Activated B cell treated with CpG ODN at 0.5 μM for 24 hours (primary cell): ENCODE data around the gene RALB. TPM values are rescaled to one million over a fixed set of nuclear protein-coding genes. Genes with fewer than 3 reads are reported as not detected.

Experiments used
- ATAC-seq: fragments of 200-7000 bp; cut with Tn5 transposase; one replicate; pipeline ENCODE4 v1.10.0; 2021; ENCODE audit warnings: low read depth, mild to moderate bottlenecking, moderate library complexity
- CTCF ChIA-PET: fragments of 350-600 bp; sonication (Branson Sonifier 250); formaldehyde crosslinking; loops from one replicate; lab custom pipeline; 2021; ENCODE audit warnings: antibody characterized with exemption; lab: Charles Lee
- POLR2A ChIA-PET: fragments of 350-600 bp; sonication (Branson Sonifier 250); formaldehyde crosslinking; loops from one replicate; lab custom pipeline; 2021; ENCODE audit warnings: antibody characterized with exemption; lab: Charles Lee
- DNase-seq: peaks from one replicate; pipeline ENCODE4 v3.0.0; 2022
- H3K27ac Mint-ChIP-seq: one replicate; pipeline ENCODE4 v1.8.0; 2020; ENCODE audit warnings: mixed read lengths
- H3K27me3 Mint-ChIP-seq: one replicate; pipeline ENCODE4 v1.8.0; 2021; ENCODE audit warnings: mixed read lengths
- H3K36me3 Mint-ChIP-seq: one replicate; pipeline ENCODE4 v1.8.0; 2021; ENCODE audit warnings: low read depth, mixed read lengths
- H3K4me1 Mint-ChIP-seq: one replicate; pipeline ENCODE4 v1.8.0; 2021; ENCODE audit warnings: mixed read lengths
- H3K4me3 Mint-ChIP-seq: one replicate; pipeline ENCODE4 v1.8.0; 2020; ENCODE audit warnings: mild to moderate bottlenecking, mixed read lengths
- H3K9me3 Mint-ChIP-seq: one replicate; pipeline ENCODE4 v1.8.0; 2020; ENCODE audit warnings: mixed read lengths
- intact Hi-C: fragments of 100-400 bp; cut with micrococcal nuclease; formaldehyde crosslinking; loops from one replicate; pipeline ENCODE4 v1.15.1; 2024
- total RNA-seq: library from RNA; stranded (reverse); gene quantifications from 2 replicates; pipeline ENCODE4 v1.2.3, GENCODE V29; 2022
- TF ChIP-seq, protein P1 (sequence below): fragments of 200-600 bp; IDR thresholded peaks from one replicate; pipeline ENCODE4 v1.8.0; 2022; ENCODE audit warnings: antibody characterized with exemption, mild to moderate bottlenecking

RALB gene
- total RNA-seq, 1 donor from 2014 or later, result 33.4 TPM

- H3K9me3 Mint-ChIP-seq, result no peaks in the 10 kb centered on the region
- ChIA-PET CTCF (interaction anchor here (1.3 kb wide), 1 partner anchor 46 kb away, joined by 3 read pairs; no protein-coding TSS in a partner anchor), POLR2A (interaction anchor here (1.3 kb wide), 1 partner anchor 21 kb away, joined by 3 read pairs; no protein-coding TSS in a partner anchor)
- ATAC-seq (peak; percentile 64), DNase-seq (no peak)
- intact Hi-C loops, result loop anchor here (1.0 to 5.0 kb wide), 3 partner anchors 14 to 45 kb away; partner anchors contain the start of gene TMEM185B
- no peak overlapping the region for H3K4me3 Mint-ChIP-seq
- TF ChIP-seq, protein P1, sequence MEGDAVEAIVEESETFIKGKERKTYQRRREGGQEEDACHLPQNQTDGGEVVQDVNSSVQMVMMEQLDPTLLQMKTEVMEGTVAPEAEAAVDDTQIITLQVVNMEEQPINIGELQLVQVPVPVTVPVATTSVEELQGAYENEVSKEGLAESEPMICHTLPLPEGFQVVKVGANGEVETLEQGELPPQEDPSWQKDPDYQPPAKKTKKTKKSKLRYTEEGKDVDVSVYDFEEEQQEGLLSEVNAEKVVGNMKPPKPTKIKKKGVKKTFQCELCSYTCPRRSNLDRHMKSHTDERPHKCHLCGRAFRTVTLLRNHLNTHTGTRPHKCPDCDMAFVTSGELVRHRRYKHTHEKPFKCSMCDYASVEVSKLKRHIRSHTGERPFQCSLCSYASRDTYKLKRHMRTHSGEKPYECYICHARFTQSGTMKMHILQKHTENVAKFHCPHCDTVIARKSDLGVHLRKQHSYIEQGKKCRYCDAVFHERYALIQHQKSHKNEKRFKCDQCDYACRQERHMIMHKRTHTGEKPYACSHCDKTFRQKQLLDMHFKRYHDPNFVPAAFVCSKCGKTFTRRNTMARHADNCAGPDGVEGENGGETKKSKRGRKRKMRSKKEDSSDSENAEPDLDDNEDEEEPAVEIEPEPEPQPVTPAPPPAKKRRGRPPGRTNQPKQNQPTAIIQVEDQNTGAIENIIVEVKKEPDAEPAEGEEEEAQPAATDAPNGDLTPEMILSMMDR, result no peak
- no peaks in the 10 kb centered on the region for H3K27me3 Mint-ChIP-seq
- peaks cover 13% of the 10 kb centered on the region for H3K36me3 Mint-ChIP-seq
- peak overlapping the region; percentile 42 for H3K27ac Mint-ChIP-seq
- peaks cover 71% of the 10 kb centered on the region for H3K4me1 Mint-ChIP-seq
These were observed 14.7 kb downstream of the RALB start for GRCh38 chr2:120267348-120267747.

- no peak overlapping the region for H3K27ac Mint-ChIP-seq
- peaks cover 75% of the 10 kb centered on the region for H3K4me1 Mint-ChIP-seq
- H3K36me3 Mint-ChIP-seq, result peaks cover 16% of the 10 kb centered on the region
- DNase-seq, result no peak
- TF ChIP-seq, protein P1, result no peak
- no peak for ATAC-seq
- intact Hi-C loops, result loop anchor here (5.0 kb wide), 1 partner anchor 47 kb away; the partner anchor contains the start of gene TMEM185B
- ChIA-PET POLR2A (interaction anchor here (1.5 kb wide), 1 partner anchor 17 kb away, joined by 3 read pairs; no protein-coding TSS in a partner anchor), CTCF (interaction anchor here (1.3 to 1.9 kb wide), 2 partner anchors 11 to 44 kb away, joined by 4 read pairs; no protein-coding TSS in a partner anchor)
- H3K4me3 Mint-ChIP-seq, result no peak overlapping the region
- no peaks in the 10 kb centered on the region for H3K9me3 Mint-ChIP-seq
- H3K27me3 Mint-ChIP-seq, result no peaks in the 10 kb centered on the region
These were observed 16.6 kb downstream of the RALB start for GRCh38 chr2:120269076-120269744.

DNA sequence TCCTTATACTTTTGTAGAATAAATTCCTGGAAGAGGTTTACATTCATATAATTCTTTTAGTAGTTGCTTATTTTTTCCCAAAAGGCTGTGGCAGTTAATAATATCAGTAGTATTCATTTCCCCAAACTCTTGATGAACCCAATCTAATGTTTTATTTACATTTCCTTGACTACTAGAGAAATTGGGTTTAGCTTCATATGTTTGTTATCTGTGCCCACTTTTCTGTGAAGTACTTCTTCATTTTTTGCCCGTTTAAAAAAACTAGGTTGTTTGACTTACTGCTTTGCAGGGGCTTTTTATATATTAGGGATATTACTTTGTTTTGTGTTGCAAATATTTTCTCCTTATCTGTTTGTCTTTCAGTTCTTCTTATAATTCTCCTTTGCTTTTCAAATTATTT is 17.2 kb downstream of the RALB start:
- CTCF ChIA-PET, result interaction anchor here (1.9 kb wide), 1 partner anchor 43 kb away, joined by 4 read pairs; no protein-coding TSS in a partner anchor
- intact Hi-C loops, result loop anchor here (5.0 kb wide), 1 partner anchor 48 kb away; the partner anchor contains the start of gene TMEM185B
- ATAC-seq (no peak), DNase-seq (no peak)
- POLR2A ChIA-PET, result interaction anchor here (0.6 to 1.5 kb wide), 2 partner anchors 18 to 35 kb away, joined by 3 to 14 read pairs; no protein-coding TSS in a partner anchor
- Mint-ChIP-seq H3K27me3 (no peaks in the 10 kb centered on the region), H3K36me3 (peaks cover 16% of the 10 kb centered on the region), H3K4me1 (peaks cover 71% of the 10 kb centered on the region), H3K9me3 (no peaks in the 10 kb centered on the region), H3K27ac (no peak overlapping the region), H3K4me3 (no peak overlapping the region)
- TF ChIP-seq, protein P1, result no peak

GRCh38 chr2:120271711-120272379 is 19.2 kb downstream of the RALB start:
- CTCF ChIA-PET, result no interaction called here
- Mint-ChIP-seq H3K4me3 (no peak overlapping the region), H3K27me3 (no peaks in the 10 kb centered on the region), H3K36me3 (peaks cover 19% of the 10 kb centered on the region), H3K4me1 (peaks cover 68% of the 10 kb centered on the region), H3K27ac (no peak overlapping the region), H3K9me3 (no peaks in the 10 kb centered on the region)
- intact Hi-C loops, result no loop called here
- POLR2A ChIA-PET, result no interaction called here
- ATAC-seq, result no peak
- TF ChIP-seq, protein P1, result no peak
- DNase-seq, result no peak
